H1 (cell line): ENCODE data around the gene ACSL6. TPM values are rescaled to one million over a fixed set of nuclear protein-coding genes. Genes with fewer than 3 reads are reported as not detected.

Experiments
- CTCF ChIA-PET: fragments of 300-600 bp; sonication (Branson Sonifier 250); formaldehyde crosslinking; loops from one replicate; lab custom pipeline; 2021; ENCODE audit not compliant: partially characterized antibody; lab: Charles Lee
- POLR2A ChIA-PET: fragments of 300-600 bp; sonication (Branson Sonifier 250); formaldehyde crosslinking; loops from one replicate; lab custom pipeline; 2021; ENCODE audit warnings: inconsistent platforms; ENCODE audit not compliant: partially characterized antibody; lab: Charles Lee
- DNase-seq, 2 experiments: peaks; one replicate each; pipeline versions ENCODE4 v3.0.0 to v3.0.0-alpha.2; 2010 to 2022; ENCODE audit warnings: low spot score in 2 of 2, low read depth in 1 of 2, mixed read lengths in 1 of 2
- FAIRE-seq: peaks from 2 replicates; lab custom pipeline; 2011; peaks lifted over from hg19 to GRCh38; lab: Jason Lieb, UNC
- H2AFZ ChIP-seq: 2 replicates; pipeline ENCODE4 v1.8.1; 2012; ENCODE audit warnings: low read length, inconsistent platforms
- H2AK5ac ChIP-seq: 2 replicates; pipeline ENCODE4 v1.6.1; 2013; ENCODE audit warnings: low read depth, low read length
- H2BK120ac ChIP-seq: replicated peaks from 2 replicates; pipeline ENCODE3; 2013; ENCODE audit warnings: low read depth, low read length, inconsistent platforms
- H2BK12ac ChIP-seq: 2 replicates; pipeline ENCODE4 v1.6.1; 2013; ENCODE audit warnings: low read depth, low read length
- H2BK15ac ChIP-seq: 2 replicates; pipeline ENCODE4 v1.6.1; 2013; ENCODE audit warnings: low read length
- H2BK20ac ChIP-seq: 2 replicates; pipeline ENCODE4 v1.6.1; 2013; ENCODE audit warnings: low read length
- H2BK5ac ChIP-seq: 2 replicates; pipeline ENCODE4 v1.6.1; 2013; ENCODE audit warnings: low read depth, low read length
- H3K14ac ChIP-seq: 2 replicates; pipeline ENCODE4 v1.6.1; 2013; ENCODE audit warnings: inconsistent platforms; ENCODE audit not compliant: insufficient read length
- H3K18ac ChIP-seq: 2 replicates; pipeline ENCODE4 v1.6.1; 2013; ENCODE audit warnings: low read length; ENCODE audit errors: extremely low read depth
- H3K23ac ChIP-seq: 2 replicates; pipeline ENCODE4 v1.6.1; 2013; ENCODE audit warnings: inconsistent platforms; ENCODE audit not compliant: insufficient read length
- H3K23me2 ChIP-seq: 2 replicates; pipeline ENCODE4 v1.6.1; 2013; ENCODE audit warnings: low read depth, low read length
- H3K27ac ChIP-seq: 2 replicates; pipeline ENCODE4 v1.6.1; 2011; ENCODE audit warnings: low read depth, low read length, inconsistent platforms
- H3K27me3 ChIP-seq, 4 experiments: replicated peaks in 1 of 4; 1 replicate in 1 of 4; 2 replicates in 3 of 4; pipeline versions ENCODE4 v1.6.1 to v1.8.1; 2011 to 2013; ENCODE audit warnings: low read length in 3 of 4, mild to moderate bottlenecking in 3 of 4, inconsistent platforms in 2 of 4, mixed read lengths in 2 of 4, moderate library complexity in 1 of 4; ENCODE audit not compliant: control insufficient read depth in 3 of 4, insufficient read depth in 3 of 4; ENCODE audit errors: extremely low read depth in 1 of 4
- H3K36me3 ChIP-seq, 4 experiments: 2 replicates each; pipeline versions ENCODE4 v1.6.1 to v1.8.1; 2011 to 2013; ENCODE audit warnings: mild to moderate bottlenecking in 4 of 4, low read length in 3 of 4, moderate library complexity in 2 of 4, control low read depth in 1 of 4, inconsistent platforms in 1 of 4; ENCODE audit not compliant: insufficient read depth in 4 of 4, control insufficient read depth in 2 of 4
- H3K4ac ChIP-seq: replicated peaks from 2 replicates; pipeline ENCODE3; 2013; ENCODE audit warnings: low read length, low read depth, mixed read lengths, inconsistent platforms; ENCODE audit not compliant: insufficient read length
- H3K4me1 ChIP-seq, 4 experiments: replicated peaks in 1 of 4; 1 replicate in 1 of 4; 2 replicates in 3 of 4; pipeline versions ENCODE4 v1.6.1 to v1.8.1; 2011 to 2013; ENCODE audit warnings: low read length in 3 of 4, inconsistent platforms in 2 of 4, mixed read lengths in 1 of 4; ENCODE audit not compliant: insufficient read depth in 4 of 4, control insufficient read depth in 3 of 4
- H3K4me2 ChIP-seq, 2 experiments: 2 replicates each; pipeline versions ENCODE4 v1.6.1 to v1.8.1; 2011 to 2013; ENCODE audit warnings: low read depth in 2 of 2, low read length in 2 of 2, control low read depth in 1 of 2, inconsistent platforms in 1 of 2, mild to moderate bottlenecking in 1 of 2; ENCODE audit not compliant: insufficient read depth in 1 of 2
- H3K4me3 ChIP-seq, 4 experiments: fragments of 200-600, 300-600 bp in 1 of 4; sonication (generic), shearing (Covaris generic), sonication (Bioruptor Twin) in 1 of 4; 2 replicates each; pipeline versions ENCODE4 v1.5.1 to v1.8.1; 2011 to 2016; ENCODE audit warnings: low read length in 4 of 4, low read depth in 3 of 4, control low read depth in 2 of 4, inconsistent platforms in 2 of 4, mild to moderate bottlenecking in 2 of 4, mixed read lengths in 1 of 4, moderate library complexity in 1 of 4; ENCODE audit not compliant: insufficient read depth in 2 of 4; ENCODE audit errors: extremely low read depth in 1 of 4
- H3K56ac ChIP-seq: replicated peaks from 2 replicates; pipeline ENCODE3; 2013; ENCODE audit warnings: low read depth, mild to moderate bottlenecking, mixed read lengths, low read length, inconsistent platforms; ENCODE audit not compliant: insufficient read length
- H3K79me1 ChIP-seq: 2 replicates; pipeline ENCODE4 v1.6.1; 2013; ENCODE audit warnings: low read depth, low read length, control low read depth
- H3K79me2 ChIP-seq, 2 experiments: 2 replicates each; pipeline versions ENCODE4 v1.6.1 to v1.8.1; 2012 to 2013; ENCODE audit warnings: low read length in 2 of 2, mild to moderate bottlenecking in 2 of 2, inconsistent platforms in 1 of 2; ENCODE audit not compliant: insufficient read depth in 2 of 2, control insufficient read depth in 1 of 2
- H3K9ac ChIP-seq, 4 experiments: replicated peaks in 1 of 4; 1 replicate in 1 of 4; 2 replicates in 3 of 4; pipeline versions ENCODE4 v1.6.1 to v1.8.1; 2011 to 2013; ENCODE audit warnings: low read depth in 3 of 4, low read length in 3 of 4, control low read depth in 2 of 4, mild to moderate bottlenecking in 2 of 4, moderate library complexity in 2 of 4, inconsistent platforms in 1 of 4; ENCODE audit errors: extremely low read depth in 1 of 4
- H3K9me3 ChIP-seq, 2 experiments: 2 replicates each; pipeline versions ENCODE4 v1.6.1 to v1.8.1; 2012 to 2013; ENCODE audit warnings: mild to moderate bottlenecking in 2 of 2, moderate library complexity in 2 of 2, control low read depth in 1 of 2, inconsistent platforms in 1 of 2, low read depth in 1 of 2, low read length in 1 of 2, mixed read lengths in 1 of 2; ENCODE audit not compliant: insufficient read depth in 2 of 2
- H4K20me1 ChIP-seq, 2 experiments: replicated peaks in 1 of 2; 2 replicates each; pipeline versions ENCODE3 to v1.8.1; 2011 to 2013; ENCODE audit warnings: inconsistent platforms in 2 of 2, low read length in 2 of 2, mild to moderate bottlenecking in 1 of 2; ENCODE audit not compliant: insufficient read depth in 2 of 2, control insufficient read depth in 1 of 2
- H4K5ac ChIP-seq: 2 replicates; pipeline ENCODE4 v1.6.1; 2013; ENCODE audit warnings: low read length, low read depth, mixed read lengths, inconsistent platforms; ENCODE audit not compliant: insufficient read length
- H4K8ac ChIP-seq: 2 replicates; pipeline ENCODE4 v1.8.0; 2013; ENCODE audit warnings: mild to moderate bottlenecking, moderate library complexity, low read length, inconsistent platforms; ENCODE audit not compliant: insufficient read depth; ENCODE audit errors: extremely low read depth
- H4K91ac ChIP-seq: replicated peaks from 2 replicates; pipeline ENCODE3; 2013; ENCODE audit warnings: low read length, mixed read lengths, inconsistent platforms; ENCODE audit not compliant: insufficient read length
- BRCA1 ChIP-seq: IDR thresholded peaks from 2 replicates; pipeline ENCODE4 v1.6.1; 2012; ENCODE audit warnings: low read depth, low read length, improper control_type of control experiment
- JUN ChIP-seq: IDR thresholded peaks from 2 replicates; pipeline ENCODE4 v1.6.1; 2011; ENCODE audit warnings: low read depth, mild to moderate bottlenecking, improper control_type of control experiment, low read length
- SIN3A ChIP-seq, 2 experiments: IDR thresholded peaks in 1 of 2; conservative IDR thresholded peaks in 1 of 2; 2 replicates each; pipeline ENCODE4 v1.6.1; 2011 to 2012; ENCODE audit warnings: low read length in 2 of 2, improper control_type of control experiment in 1 of 2, low read depth in 1 of 2, mild to moderate bottlenecking in 1 of 2
- SP4 ChIP-seq: IDR thresholded peaks from 2 replicates; pipeline ENCODE4 v1.6.1; 2012; ENCODE audit warnings: low read length, inconsistent platforms
- WGBS, 2 experiments: shearing (Covaris generic) in 1 of 2; methylation state at CpG; one replicate each; pipeline versions ENCODE4 v1.1.6 to v1.1.7; 2013 to 2015; ENCODE audit warnings: low lambda C conversion rate in 2 of 2, mixed read lengths in 2 of 2, inconsistent platforms in 1 of 2, low coverage in 1 of 2, missing lambda C conversion rate in 1 of 2; ENCODE audit not compliant: insufficient replicate concordance in 2 of 2, insufficient coverage in 1 of 2, insufficient read length in 1 of 2; ENCODE audit errors: extremely low coverage in 1 of 2, missing lambda C conversion rate in 1 of 2; 5-methylcytosine and 5-hydroxymethylcytosine counted together
- polyA plus RNA-seq, 7 experiments: library from polyadenylated mRNA; depleted of rRNA in 3 of 7; stranded (reverse) in 5 of 7; unstranded in 2 of 7; fragments of >200 nt in 5 of 7; fragments of 200-250 nt in 2 of 7; gene quantifications; 1 replicate in 5 of 7; 2 replicates in 1 of 7; 4 replicates in 1 of 7; pipeline versions ENCODE4 v1.2.1 to v1.2.3, GENCODE V29; 2011 to 2013; ENCODE audit warnings: missing spikeins in 2 of 7, mixed read lengths in 2 of 7
- total RNA-seq: library from RNA; stranded (reverse); fragmentation: NEBNext Ultra II Directional; extraction: Animal tissue kit (Norgen Biotek cat#: 25700); gene quantifications from 2 replicates; pipeline ENCODE4 v1.2.1, GENCODE V29; 2021

Gene ACSL6
- total and polyA plus RNA-seq, 2 of the 8 experiments (the other 6 are each of a cell fraction or from before 2014, with no cell fraction given), result 2.3 to 2.4 TPM

GRCh38 chr5:132000677-132001453, 10.6 kb downstream of the ACSL6 start:
- WGBS, 2 experiments, result 91% methylated on average over 3 of the region's 7 CpGs; no CpG with 5 or more reads in 1 of the 2 experiments
- H3K4me2 ChIP-seq, result no peak overlapping the region; a peak in 1 of 4 replicates

More at GRCh38 chr5:132000677-132001453, 10.6 kb downstream of the ACSL6 start:
- peaks cover 6 to 29% (median 24%) of the 10 kb centered on the region in 4 experiments for H3K4me1 ChIP-seq
- H3K36me3 ChIP-seq, result no peaks in the 10 kb centered on the region
- ChIA-PET CTCF (interaction anchor here (0.7 to 3.7 kb wide), 10 partner anchors 8 to 202 kb away, joined by 3 to 19 read pairs (median 4); partner anchors contain the start of gene ACSL6), POLR2A (no interaction called here)
- H2BK5ac ChIP-seq, result no peak overlapping the region
- no peaks in the 10 kb centered on the region for H4K20me1 ChIP-seq
- no peak overlapping the region for H2BK20ac ChIP-seq
- H3K23ac ChIP-seq, result no peak overlapping the region
- H3K27ac ChIP-seq, result no peak overlapping the region
- no peaks in the 10 kb centered on the region for H3K23me2 ChIP-seq
- H3K79me2 ChIP-seq, result no peaks in the 10 kb centered on the region
- no peak overlapping the region for H4K91ac ChIP-seq
- peaks cover 0 to 6% (median 1%) of the 10 kb centered on the region in 4 experiments; a peak in 2 of 7 replicates for H3K27me3 ChIP-seq
- no peak overlapping the region for H2BK120ac ChIP-seq
- no peak overlapping the region for H4K5ac ChIP-seq
- no peak overlapping the region for H3K56ac ChIP-seq
- H2BK15ac ChIP-seq, result no peak overlapping the region
- no peak overlapping the region; the same call in 1 of the 2 replicates for H2BK12ac ChIP-seq
- H3K18ac ChIP-seq, result no peak overlapping the region
- H2AK5ac ChIP-seq, result no peak overlapping the region
- DNase-seq (no peak), FAIRE-seq (no peak)
- no peak overlapping the region for H3K9ac ChIP-seq
- no peak overlapping the region for H3K14ac ChIP-seq
- H3K4ac ChIP-seq, result no peak overlapping the region
- no peak overlapping the region for H3K4me3 ChIP-seq
- H3K9me3 ChIP-seq, result no peaks in the 10 kb centered on the region
- no peaks in the 10 kb centered on the region for H3K79me1 ChIP-seq
- no peak for TF ChIP-seq SP4
- TF ChIP-seq BRCA1, result no peak
- TF ChIP-seq JUN, result no peak
- no peak for TF ChIP-seq SIN3A (conservative IDR thresholded peaks at IDR 0.05 in 1 of 2, IDR thresholded peaks at IDR 0.05 in 1 of 2; ENCODE audit: low read depth in 1 of 2, low read length in 2 of 2)
- TF ChIP-seq, all 59 proteins: peak for 0
- Histone ChIP-seq H4K8ac (no peak overlapping the region), H2AFZ (no peak overlapping the region)
